ELR (cell line): Measurements from ENCODE around the gene POU6F2.

Experiments
- DNase-seq: peaks from one replicate; pipeline ENCODE4 v3.0.0-alpha.2; 2015; ENCODE audit warnings: low read depth

The POU6F2 gene

DNA sequence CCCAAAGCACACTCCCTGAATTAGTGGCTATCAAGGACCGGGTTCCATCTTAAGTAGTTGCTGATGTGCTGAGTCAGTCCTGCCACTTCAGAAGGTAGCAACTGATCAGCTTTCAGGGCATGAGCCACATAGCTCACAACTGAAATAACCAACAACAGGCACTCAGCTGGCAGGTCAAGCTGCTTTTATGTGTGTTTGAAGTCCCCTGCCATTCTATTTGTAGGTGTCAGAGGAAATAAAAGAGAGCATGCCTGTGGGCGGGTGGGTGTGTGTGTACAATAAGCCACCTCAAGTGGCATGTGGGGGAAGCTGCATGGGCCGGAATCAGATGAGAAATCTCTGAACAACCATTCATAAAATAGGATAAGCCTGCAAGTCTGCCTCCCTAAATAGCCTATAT, 474.2 kb downstream of the POU6F2 start:
- no peak for DNase-seq

DNA sequence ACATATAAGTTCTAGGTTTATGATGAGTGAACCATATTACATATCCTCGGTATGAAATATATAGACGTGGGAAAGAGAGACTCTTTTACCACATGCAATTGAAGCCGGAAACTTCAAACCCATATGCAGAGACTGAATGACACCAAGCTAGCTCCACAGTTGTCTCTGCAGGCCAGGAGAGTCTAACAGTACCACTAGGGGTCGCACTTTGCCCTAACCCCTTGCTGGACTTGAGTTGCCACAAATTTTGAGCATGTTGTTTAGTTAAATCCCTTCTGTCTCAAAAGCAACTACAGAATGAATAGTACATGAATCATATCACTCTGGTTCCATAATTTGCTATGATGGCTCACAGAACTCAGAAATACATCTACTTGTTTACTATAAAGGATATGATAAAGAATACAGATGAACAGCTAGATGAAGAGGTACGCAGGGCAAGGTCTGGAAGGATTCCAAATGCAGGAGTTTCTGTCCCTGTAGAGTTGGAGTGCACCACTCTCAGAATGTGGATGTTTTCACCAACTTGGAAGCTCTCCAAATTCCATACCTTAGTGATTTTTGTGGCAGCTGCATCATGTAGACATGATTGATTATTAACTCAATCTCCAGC, 476.1 kb downstream of the POU6F2 start:
- peak; percentile 76 for DNase-seq

- DNase-seq, result no peak
Measured at GRCh38 chr7:39458061-39458745, 480.5 kb downstream of the POU6F2 start.

- DNase-seq, result no peak
Measured at GRCh38 chr7:39459636-39460035, 481.9 kb downstream of the POU6F2 start.

GRCh38 chr7:39460486-39460885, 482.8 kb downstream of the POU6F2 start:
- DNase-seq, result no peak

- no peak for DNase-seq
Measured at GRCh38 chr7:39461263-39461820, 483.6 kb downstream of the POU6F2 start.

GRCh38 chr7:39463252-39463651, 485.5 kb downstream of the POU6F2 start:
- no peak for DNase-seq

DNA sequence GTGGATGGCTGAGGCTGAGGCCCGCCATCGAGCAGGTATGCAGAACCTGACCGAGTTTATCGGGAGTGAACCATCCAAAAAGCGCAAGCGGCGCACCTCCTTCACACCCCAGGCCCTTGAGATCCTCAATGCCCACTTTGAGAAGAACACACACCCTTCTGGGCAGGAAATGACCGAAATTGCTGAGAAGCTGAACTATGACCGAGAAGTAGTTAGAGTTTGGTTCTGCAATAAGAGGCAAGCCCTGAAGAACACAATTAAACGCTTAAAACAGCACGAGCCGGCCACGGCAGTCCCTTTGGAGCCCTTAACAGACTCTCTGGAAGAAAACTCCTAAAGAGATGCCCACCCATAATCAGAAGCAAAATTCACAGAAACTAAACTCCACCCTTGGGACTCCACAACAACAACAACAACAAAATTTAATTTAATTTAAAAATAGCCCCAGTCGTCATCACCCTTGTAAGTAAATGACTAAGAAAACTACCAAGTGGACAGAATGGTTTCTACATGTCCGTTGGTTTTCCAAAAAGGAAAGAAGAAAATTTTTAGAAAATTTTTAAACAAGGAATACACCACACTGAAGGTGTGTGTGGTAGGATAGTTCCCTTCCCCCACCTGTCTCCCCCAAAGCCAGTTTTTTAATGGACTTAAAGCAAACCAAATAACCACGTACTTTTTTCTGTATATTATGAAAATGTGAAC, 486.8 kb downstream of the POU6F2 start:
- no peak for DNase-seq

- DNase-seq, result peak; percentile 67
Measured at GRCh38 chr7:39465055-39465929, 487.6 kb downstream of the POU6F2 start.

DNA sequence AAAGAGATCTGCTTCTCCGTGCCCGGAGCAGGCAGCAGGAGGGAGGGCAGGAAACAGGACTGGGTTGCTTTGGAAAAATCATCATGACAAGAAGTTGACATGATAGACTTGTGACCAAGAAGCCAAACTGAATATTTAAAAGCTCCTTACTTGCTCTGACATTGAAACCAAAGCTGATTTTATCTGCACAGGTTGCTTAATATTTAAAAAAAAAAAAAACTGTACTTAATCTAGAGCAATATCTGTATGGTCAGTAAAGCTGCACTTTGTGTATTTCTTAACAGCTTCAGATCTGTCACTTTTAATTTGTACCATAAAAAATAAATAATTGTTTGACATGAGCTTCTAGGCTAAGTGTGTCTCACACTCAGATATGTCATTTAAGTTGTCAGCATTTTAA, 490.6 kb downstream of the POU6F2 start:
- no peak for DNase-seq

DNA sequence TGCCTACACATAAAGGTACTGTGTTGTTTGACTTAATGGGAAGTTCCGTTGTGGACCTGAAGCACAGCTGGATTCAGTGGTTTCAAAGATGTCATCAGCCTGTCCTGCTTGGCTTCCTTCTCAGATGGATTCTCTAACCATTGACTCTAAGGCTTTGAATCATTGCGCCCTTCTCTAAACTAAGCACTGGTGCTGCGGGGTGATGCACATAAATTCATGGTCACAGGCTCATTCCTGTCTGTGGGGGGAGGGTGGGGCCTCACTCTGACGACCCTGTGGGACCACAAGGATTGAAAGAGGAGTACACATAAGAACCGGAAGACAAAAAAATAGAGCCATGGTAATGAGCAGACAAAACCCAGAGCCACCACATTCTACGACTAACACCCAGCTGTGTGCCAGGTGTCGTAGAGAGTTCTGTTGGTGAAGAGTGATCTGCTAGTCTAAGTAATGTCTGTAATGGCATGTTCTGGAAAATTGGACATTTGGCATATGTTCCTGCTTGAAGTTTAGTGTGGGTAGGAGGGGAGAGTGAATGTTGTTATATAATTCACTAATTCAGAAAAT, 491.2 kb downstream of the POU6F2 start:
- DNase-seq, result no peak

DNA sequence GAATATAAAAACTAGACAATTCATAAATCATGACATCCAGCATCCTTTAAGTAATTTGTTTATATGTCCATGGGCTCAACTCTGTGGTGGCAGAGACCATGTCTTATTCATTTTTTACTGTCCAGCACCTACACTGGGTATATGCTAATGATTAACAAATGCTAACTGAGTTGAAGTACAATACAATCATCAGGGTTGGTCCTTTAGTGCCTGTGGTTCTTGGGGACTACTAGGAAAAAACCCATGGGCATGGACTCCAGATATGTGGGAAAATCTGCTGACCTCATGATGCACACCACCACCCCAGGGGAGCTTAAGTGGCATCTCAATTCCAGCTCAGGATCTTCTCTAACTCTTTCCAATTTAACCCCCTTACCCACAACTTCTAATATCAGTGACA, 503.2 kb downstream of the POU6F2 start:
- DNase-seq, result no peak

GRCh38 chr7:39488467-39489393, 511.0 kb downstream of the POU6F2 start:
- DNase-seq, result no peak

GRCh38 chr7:39490296-39490695, 512.6 kb downstream of the POU6F2 start:
- no peak for DNase-seq

GRCh38 chr7:39493934-39494333, 516.2 kb downstream of the POU6F2 start:
- no peak for DNase-seq

- DNase-seq, result no peak
Measured at GRCh38 chr7:39501358-39501757, 523.6 kb downstream of the POU6F2 start.

DNA sequence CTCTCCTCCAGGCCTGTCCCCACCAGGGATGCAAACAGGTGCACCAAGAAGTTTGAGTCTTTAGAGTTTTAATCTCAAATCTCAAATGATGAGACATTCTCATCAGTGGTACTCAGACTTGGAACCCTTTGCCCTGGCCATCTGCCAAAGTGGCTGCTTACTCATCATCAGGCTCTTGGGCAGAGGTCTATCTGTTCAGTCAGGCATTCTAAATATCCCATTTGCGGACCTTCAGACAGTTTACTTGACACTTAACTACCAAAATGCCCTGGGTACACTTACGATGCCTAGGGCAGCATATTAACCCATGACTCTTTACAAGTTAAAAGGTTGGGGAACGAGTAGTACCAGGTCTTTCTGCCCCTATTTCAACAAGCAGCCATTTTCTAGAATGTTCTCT, 527.3 kb downstream of the POU6F2 start:
- peak; percentile 67 for DNase-seq

DNA sequence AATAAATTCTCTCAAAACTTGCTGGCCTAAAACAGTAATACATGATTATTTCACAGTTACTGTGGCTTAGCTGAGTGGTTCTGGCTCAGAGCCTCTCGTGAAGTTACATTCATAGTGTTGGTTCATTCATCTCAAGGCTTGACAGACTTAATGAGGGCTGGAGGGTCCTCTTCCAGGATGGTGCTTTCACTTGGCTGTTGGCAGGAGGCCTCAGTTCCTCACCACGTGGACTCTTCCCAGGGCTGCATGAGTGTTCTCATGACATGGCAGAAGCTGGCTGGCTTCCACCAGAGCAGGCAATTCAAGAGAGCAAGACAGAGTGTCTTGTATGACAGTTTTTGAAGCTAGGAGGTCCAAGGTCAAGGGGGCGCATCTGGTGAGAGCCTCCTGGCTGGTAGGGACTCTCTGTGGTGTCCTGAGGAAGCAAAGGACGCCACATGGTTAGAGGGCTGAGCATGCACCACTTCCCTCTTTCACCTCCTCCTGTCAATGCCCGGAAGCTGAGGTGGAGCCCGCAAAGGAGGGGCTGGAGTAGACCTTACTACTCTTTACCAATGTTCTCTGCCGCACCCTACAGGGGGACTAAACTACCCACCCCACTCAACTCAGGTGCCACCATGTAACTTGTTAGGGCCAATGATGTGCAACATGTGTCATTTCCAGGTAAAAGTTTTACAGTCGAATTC, 530.3 kb downstream of the POU6F2 start:
- no peak for DNase-seq

- no peak for DNase-seq
Measured at GRCh38 chr7:39509436-39509835, 531.7 kb downstream of the POU6F2 start.

GRCh38 chr7:39509912-39510311, 532.2 kb downstream of the POU6F2 start:
- no peak for DNase-seq
